Ovary (tissue), 9 donors: ENCODE measurements around the gene OAS1. TPM values are rescaled to one million over a fixed set of nuclear protein-coding genes. Genes with fewer than 3 reads are reported as not detected.

Experiments used
- DNase-seq, 5 donors: peaks; one replicate each; pipeline ENCODE4 v3.0.0-alpha.2; 2019 to 2020
- H3K27ac ChIP-seq, 2 donors: fragments of 200-600 bp; one replicate each; pipeline versions ENCODE4 v1.5.1 to v1.8.0; 2019 to 2022
- H3K27me3 ChIP-seq: fragments of 200-600 bp; one replicate; pipeline ENCODE4 v1.8.0; 2022
- H3K36me3 ChIP-seq: fragments of 200-600 bp; sonication (generic); one replicate; pipeline ENCODE4 v1.5.1; 2019
- H3K4me1 ChIP-seq: one replicate; pipeline ENCODE4 v1.8.1; 2013; ENCODE audit warnings: mild to moderate bottlenecking, moderate library complexity; ENCODE audit not compliant: insufficient read depth
- H3K4me3 ChIP-seq: fragments of 200-600 bp; sonication (generic); one replicate; pipeline ENCODE4 v1.5.1; 2017
- H3K9me3 ChIP-seq, 2 donors: fragments of 200-600 bp in 1 of 2; sonication (generic) in 1 of 2; one replicate each; pipeline versions ENCODE4 v1.5.1 to v1.8.1; 2013 to 2019; ENCODE audit warnings: mild to moderate bottlenecking in 1 of 2, moderate library complexity in 1 of 2
- CTCF ChIP-seq, 3 donors: fragments of 450-650 bp in 2 of 3; fragments of 200-600 bp in 1 of 3; IDR thresholded peaks; one replicate each; pipeline versions ENCODE4 v1.5.1 to v1.8.0; 2016 to 2022; ENCODE audit warnings: antibody characterized with exemption in 3 of 3, mild to moderate bottlenecking in 1 of 3
- EP300 ChIP-seq: sonication (generic); formaldehyde crosslinking; IDR thresholded peaks from one replicate; pipeline ENCODE4 v1.6.1; 2017; ENCODE audit warnings: antibody characterized with exemption
- POLR2A ChIP-seq: fragments of 450-650 bp; IDR thresholded peaks from one replicate; pipeline ENCODE4 v1.6.1; 2017; ENCODE audit warnings: antibody characterized with exemption, mild to moderate bottlenecking, moderate library complexity
- WGBS, 3 donors: extraction: QIAGEN DNeasy Blood & Tissue Kit in 1 of 3; methylation state at CpG; one replicate each; pipeline versions ENCODE4 v1.1.5 to v1.1.7; 2013 to 2017; 5-methylcytosine and 5-hydroxymethylcytosine counted together
- intact Hi-C, 4 donors: fragments of 100-400 bp; cut with DNase I; formaldehyde crosslinking; loops; one replicate each; pipeline versions ENCODE4 v1.11.0 to v1.15.1; 2022 to 2023
- polyA plus RNA-seq, 2 donors: library from polyadenylated mRNA; stranded (reverse); fragments of 200-250 nt in 1 of 2; fragments of 350-450 nt in 1 of 2; fragmentation: Illumina TruSeq in 1 of 2; extraction: RNeasy Lipid Tissue Mini Kit (QIAGEN cat#74804) in 1 of 2; gene quantifications; one replicate each; pipeline ENCODE4 v1.2.3, GENCODE V29; 2013 to 2014
- total RNA-seq, 7 donors: library from RNA; depleted of rRNA in 2 of 7; stranded (reverse); fragments of >200 nt in 2 of 7; fragmentation: NEBNext Ultra II Directional in 3 of 7; extraction: Animal tissue kit (Norgen Biotek cat#: 25700) in 3 of 7; gene quantifications; one replicate each; pipeline versions ENCODE4 v1.1.0 to v1.2.4, GENCODE V29; 2016 to 2023
- donor health status: DM: no; HTN: no; CAD: no; lungs with moderate emphysema.
- donor health status: DM: no; HTN: no; CAD: no.
- donor health status: Bipolar disorder and iron deficiency.
- donor health status: DM: yes; HTN: yes; CAD: no.
- donor health status: DM: no; HTN: no; CAD: no.
- donor health status: DM: yes; HTN: yes; CAD: no.

Gene OAS1
- total and polyA plus RNA-seq, 9 donors, result 5.2 to 47.5 (median 8.8) TPM

GRCh38 chr12:112870267-112870980 lies 36.3 kb upstream of the OAS1 start:
- DNase-seq, result no peak
- intact Hi-C loops, result no loop called here
- WGBS, 3 donors, result 63 to 72% (median 65%) methylated on average over 8 of the region's 8 CpGs
- Histone ChIP-seq H3K27ac (no peak overlapping the region), H3K4me3 (no peak overlapping the region), H3K4me1 (no peaks in the 10 kb centered on the region), H3K36me3 (no peaks in the 10 kb centered on the region), H3K9me3 (no peaks in the 10 kb centered on the region), H3K27me3 (no peaks in the 10 kb centered on the region)
- TF ChIP-seq CTCF (IDR thresholded peaks at IDR 0.05) (no peak), EP300 (no peak), POLR2A (no peak)

- Histone ChIP-seq H3K27ac (no peak overlapping the region), H3K9me3 (no peaks in the 10 kb centered on the region), H3K4me1 (no peaks in the 10 kb centered on the region), H3K36me3 (no peaks in the 10 kb centered on the region), H3K27me3 (no peaks in the 10 kb centered on the region), H3K4me3 (no peak overlapping the region)
- intact Hi-C loops, result no loop called here
- TF ChIP-seq POLR2A, result no peak
- no peak for TF ChIP-seq CTCF (IDR thresholded peaks at IDR 0.05)
- TF ChIP-seq EP300, result no peak
- no peak for DNase-seq
- WGBS, 3 donors, result 24 to 47% (median 26%) methylated on average over 5 of the region's 5 CpGs
Measured at GRCh38 chr12:112875608-112876007, 31.2 kb upstream of the OAS1 start.

GRCh38 chr12:112876506-112876905 lies 30.3 kb upstream of the OAS1 start:
- Histone ChIP-seq H3K36me3 (no peaks in the 10 kb centered on the region), H3K27me3 (no peaks in the 10 kb centered on the region), H3K4me1 (no peaks in the 10 kb centered on the region), H3K4me3 (no peak overlapping the region), H3K9me3 (no peaks in the 10 kb centered on the region), H3K27ac (no peak overlapping the region)
- TF ChIP-seq EP300 (no peak), CTCF (IDR thresholded peaks at IDR 0.05) (no peak)
- 30 to 50% (median 32%) methylated on average over 11 of the region's 11 CpGs for WGBS, 3 donors
- DNase-seq, result no peak
- intact Hi-C loops, result no loop called here

GRCh38 chr12:112877006-112877405 lies 29.8 kb upstream of the OAS1 start:
- intact Hi-C loops, result no loop called here
- Histone ChIP-seq H3K4me1 (no peaks in the 10 kb centered on the region), H3K36me3 (no peaks in the 10 kb centered on the region), H3K9me3 (no peaks in the 10 kb centered on the region), H3K27ac (no peak overlapping the region), H3K27me3 (no peaks in the 10 kb centered on the region), H3K4me3 (no peak overlapping the region)
- TF ChIP-seq POLR2A (no peak), CTCF (IDR thresholded peaks at IDR 0.05) (no peak), EP300 (no peak)
- DNase-seq, result no peak
- 65 to 72% (median 68%) methylated on average over 4 of the region's 4 CpGs for WGBS, 3 donors
